WTC11 (cell line): Measurements from ENCODE around the gene TOX2.

Source experiments
- FOXJ3 ChIP-seq: sonication (generic); formaldehyde crosslinking; IDR thresholded peaks from 2 replicates; pipeline ENCODE4 v1.9.0; 2021; ENCODE audit warnings: missing genetic modification reagents, mild to moderate bottlenecking, borderline replicate concordance
- FOXP1 ChIP-seq: sonication (generic); formaldehyde crosslinking; IDR thresholded peaks from 2 replicates; pipeline ENCODE4 v1.8.0; 2022; ENCODE audit warnings: missing genetic modification reagents, mild to moderate bottlenecking, moderate library complexity, borderline replicate concordance
- TF ChIP-seq, protein P1 (sequence below): sonication (generic); formaldehyde crosslinking; IDR thresholded peaks from 2 replicates; pipeline ENCODE4 v1.8.0; 2022; ENCODE audit warnings: mild to moderate bottlenecking, missing genetic modification reagents
- TF ChIP-seq, protein P2 (sequence below): sonication (generic); formaldehyde crosslinking; IDR thresholded peaks from 2 replicates; pipeline ENCODE4 v1.8.0; 2022; ENCODE audit warnings: mild to moderate bottlenecking, missing genetic modification reagents
- TF ChIP-seq, protein P3 (sequence below): fragments of 200-600 bp; IDR thresholded peaks from 2 replicates; pipeline ENCODE4 v1.8.0; 2022; ENCODE audit warnings: antibody characterized with exemption

DNA sequence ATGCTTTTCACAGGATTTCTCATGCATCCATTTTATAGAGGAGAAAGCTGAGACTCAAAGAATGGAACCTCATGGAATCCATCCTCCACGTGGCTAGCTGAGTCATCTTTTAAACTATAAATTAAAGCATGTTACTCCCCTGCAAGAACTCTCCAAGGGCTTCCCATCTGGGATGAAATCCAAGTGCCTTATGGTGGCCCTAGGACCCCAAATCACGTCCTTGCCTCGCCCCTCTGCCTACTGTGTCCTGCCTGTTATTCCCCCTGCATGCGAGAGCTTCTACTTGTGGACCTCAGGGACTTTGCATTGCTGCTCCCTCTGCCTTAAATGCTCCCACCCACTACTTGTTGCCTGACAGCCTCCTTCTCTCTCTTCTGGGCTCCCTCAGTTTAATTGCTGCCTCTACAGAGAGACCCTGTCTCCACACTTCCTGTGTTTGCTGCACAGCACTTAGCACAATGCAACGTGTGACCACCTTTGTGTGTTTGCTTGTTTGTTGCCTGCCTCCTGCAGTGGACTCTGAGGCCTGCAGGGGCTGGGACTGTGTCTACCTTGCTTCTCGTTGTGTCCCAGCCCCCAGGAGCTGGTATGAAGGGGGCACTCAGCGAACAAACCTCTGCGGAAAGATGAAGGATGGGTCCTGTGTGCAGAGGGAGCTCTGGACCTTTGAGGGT, 39.4 kb downstream of the TOX2 start:
- TF ChIP-seq, protein P1, sequence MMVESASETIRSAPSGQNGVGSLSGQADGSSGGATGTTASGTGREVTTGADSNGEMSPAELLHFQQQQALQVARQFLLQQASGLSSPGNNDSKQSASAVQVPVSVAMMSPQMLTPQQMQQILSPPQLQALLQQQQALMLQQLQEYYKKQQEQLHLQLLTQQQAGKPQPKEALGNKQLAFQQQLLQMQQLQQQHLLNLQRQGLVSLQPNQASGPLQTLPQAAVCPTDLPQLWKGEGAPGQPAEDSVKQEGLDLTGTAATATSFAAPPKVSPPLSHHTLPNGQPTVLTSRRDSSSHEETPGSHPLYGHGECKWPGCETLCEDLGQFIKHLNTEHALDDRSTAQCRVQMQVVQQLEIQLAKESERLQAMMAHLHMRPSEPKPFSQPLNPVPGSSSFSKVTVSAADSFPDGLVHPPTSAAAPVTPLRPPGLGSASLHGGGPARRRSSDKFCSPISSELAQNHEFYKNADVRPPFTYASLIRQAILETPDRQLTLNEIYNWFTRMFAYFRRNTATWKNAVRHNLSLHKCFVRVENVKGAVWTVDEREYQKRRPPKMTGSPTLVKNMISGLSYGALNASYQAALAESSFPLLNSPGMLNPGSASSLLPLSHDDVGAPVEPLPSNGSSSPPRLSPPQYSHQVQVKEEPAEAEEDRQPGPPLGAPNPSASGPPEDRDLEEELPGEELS (CRISPR knock-in tag), result no peak
- TF ChIP-seq FOXJ3 (CRISPR knock-in tag), result no peak
- TF ChIP-seq, protein P2, sequence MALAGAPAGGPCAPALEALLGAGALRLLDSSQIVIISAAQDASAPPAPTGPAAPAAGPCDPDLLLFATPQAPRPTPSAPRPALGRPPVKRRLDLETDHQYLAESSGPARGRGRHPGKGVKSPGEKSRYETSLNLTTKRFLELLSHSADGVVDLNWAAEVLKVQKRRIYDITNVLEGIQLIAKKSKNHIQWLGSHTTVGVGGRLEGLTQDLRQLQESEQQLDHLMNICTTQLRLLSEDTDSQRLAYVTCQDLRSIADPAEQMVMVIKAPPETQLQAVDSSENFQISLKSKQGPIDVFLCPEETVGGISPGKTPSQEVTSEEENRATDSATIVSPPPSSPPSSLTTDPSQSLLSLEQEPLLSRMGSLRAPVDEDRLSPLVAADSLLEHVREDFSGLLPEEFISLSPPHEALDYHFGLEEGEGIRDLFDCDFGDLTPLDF (CRISPR knock-in tag), result no peak
- TF ChIP-seq, protein P3, sequence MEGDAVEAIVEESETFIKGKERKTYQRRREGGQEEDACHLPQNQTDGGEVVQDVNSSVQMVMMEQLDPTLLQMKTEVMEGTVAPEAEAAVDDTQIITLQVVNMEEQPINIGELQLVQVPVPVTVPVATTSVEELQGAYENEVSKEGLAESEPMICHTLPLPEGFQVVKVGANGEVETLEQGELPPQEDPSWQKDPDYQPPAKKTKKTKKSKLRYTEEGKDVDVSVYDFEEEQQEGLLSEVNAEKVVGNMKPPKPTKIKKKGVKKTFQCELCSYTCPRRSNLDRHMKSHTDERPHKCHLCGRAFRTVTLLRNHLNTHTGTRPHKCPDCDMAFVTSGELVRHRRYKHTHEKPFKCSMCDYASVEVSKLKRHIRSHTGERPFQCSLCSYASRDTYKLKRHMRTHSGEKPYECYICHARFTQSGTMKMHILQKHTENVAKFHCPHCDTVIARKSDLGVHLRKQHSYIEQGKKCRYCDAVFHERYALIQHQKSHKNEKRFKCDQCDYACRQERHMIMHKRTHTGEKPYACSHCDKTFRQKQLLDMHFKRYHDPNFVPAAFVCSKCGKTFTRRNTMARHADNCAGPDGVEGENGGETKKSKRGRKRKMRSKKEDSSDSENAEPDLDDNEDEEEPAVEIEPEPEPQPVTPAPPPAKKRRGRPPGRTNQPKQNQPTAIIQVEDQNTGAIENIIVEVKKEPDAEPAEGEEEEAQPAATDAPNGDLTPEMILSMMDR, result no peak
- TF ChIP-seq FOXP1 (CRISPR knock-in tag), result no peak
